Measurements from ENCODE around the gene POPDC2. TPM values are rescaled to one million over a fixed set of nuclear protein-coding genes. Genes with fewer than 3 reads are reported as not detected.

Gene POPDC2
- total RNA-seq, 2 donors from 2014 or later = 0.78 to 0.99 TPM

DNA sequence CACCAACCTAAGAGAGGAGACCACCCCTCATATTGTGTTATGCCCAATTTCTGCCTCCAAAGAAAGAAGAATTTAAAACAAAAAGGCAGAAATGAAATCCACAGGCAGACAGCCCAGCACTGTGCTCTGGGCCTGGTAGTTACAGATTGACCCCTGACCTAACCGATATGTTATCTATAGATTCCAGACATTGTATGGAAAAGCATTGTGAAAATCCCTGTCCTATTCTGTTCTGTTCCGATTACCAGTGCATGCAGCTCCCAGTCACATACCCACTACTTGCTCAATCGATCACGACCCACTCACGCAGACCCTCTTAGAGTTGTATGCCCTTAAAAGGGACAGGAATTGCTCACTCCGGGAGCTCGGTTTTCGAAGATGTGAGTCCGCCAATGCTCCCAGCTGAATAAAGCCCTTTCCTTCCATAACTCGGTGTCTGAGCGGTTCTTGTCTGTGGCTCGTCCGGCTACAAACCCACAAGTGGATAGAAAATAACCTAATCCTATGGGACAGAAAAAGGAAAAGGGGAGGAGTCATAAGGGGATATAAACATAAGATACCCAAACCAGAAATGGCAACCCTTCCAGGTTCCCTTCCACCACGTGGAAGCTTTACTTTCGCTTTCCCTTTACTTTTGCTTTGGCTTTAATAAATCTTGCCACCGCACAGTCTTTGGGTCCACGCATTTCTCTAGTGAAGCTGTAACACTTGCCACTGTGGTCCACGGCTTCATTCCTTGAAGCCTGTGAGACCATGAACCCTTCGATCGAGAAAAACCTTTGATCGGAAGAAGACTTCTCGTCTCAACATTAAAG lies 40.7 kb upstream of the POPDC2 start:
- Histone ChIP-seq H3K4me3 (no peak overlapping the region), H3K27ac (peak overlapping the region in 1 of 4 donors; percentile 66), H3K9me3 (no peaks in the 10 kb centered on the region), H3K36me3 (replicated peaks in 1 of 2; ENCODE audit: insufficient read depth in 1 of 2, low read depth in 2 of 2) (no peaks in the 10 kb centered on the region), H3K4me1 (peaks cover 24% of the 10 kb centered on the region), H3K27me3 (no peaks in the 10 kb centered on the region)
- ATAC-seq (no peak), DNase-seq (no peak)
- WGBS, 2 donors = 82 to 87% methylated on average over 22 of the region's 22 CpGs
- intact Hi-C loops (cut with DNase I) = no loop called here
- no peak for TF ChIP-seq POLR2A (IDR thresholded peaks at IDR 0.05)
- TF ChIP-seq, protein P1, sequence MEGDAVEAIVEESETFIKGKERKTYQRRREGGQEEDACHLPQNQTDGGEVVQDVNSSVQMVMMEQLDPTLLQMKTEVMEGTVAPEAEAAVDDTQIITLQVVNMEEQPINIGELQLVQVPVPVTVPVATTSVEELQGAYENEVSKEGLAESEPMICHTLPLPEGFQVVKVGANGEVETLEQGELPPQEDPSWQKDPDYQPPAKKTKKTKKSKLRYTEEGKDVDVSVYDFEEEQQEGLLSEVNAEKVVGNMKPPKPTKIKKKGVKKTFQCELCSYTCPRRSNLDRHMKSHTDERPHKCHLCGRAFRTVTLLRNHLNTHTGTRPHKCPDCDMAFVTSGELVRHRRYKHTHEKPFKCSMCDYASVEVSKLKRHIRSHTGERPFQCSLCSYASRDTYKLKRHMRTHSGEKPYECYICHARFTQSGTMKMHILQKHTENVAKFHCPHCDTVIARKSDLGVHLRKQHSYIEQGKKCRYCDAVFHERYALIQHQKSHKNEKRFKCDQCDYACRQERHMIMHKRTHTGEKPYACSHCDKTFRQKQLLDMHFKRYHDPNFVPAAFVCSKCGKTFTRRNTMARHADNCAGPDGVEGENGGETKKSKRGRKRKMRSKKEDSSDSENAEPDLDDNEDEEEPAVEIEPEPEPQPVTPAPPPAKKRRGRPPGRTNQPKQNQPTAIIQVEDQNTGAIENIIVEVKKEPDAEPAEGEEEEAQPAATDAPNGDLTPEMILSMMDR (IDR thresholded peaks at IDR 0.05) = no peak

DNA sequence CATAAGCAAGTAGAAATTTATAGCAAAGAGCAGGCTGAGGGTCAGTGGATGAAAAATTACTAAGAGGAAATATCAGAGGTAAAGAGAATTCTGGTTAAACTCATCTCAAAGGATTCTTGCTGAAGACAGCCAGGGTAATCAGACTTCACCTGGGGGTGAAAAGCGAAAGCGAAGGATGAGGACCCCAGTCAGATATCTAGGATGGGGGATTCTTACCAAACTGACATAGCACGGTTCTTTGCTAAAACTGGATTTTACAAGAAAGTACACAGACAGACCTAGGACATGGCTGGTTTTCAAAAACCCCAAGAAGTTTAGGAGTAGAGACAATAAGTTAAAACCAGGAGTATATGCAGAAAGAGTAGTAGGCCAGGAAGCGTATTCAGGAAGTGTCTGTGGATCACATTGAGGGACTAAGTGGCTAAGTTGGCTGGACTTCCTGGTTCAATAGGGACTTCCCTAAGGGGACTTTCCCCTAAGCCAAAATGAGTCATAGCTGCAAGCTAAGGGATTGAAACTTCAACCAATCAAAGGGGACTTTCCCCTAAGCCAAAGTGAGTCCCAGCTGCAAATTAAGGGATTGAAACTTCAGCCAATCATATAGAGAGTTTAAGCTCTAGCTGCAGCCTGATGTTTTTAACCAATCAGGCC lies 40.0 kb upstream of the POPDC2 start:
- peak in 1 of 3 donors; percentile 21 for TF ChIP-seq POLR2A (IDR thresholded peaks at IDR 0.05)
- TF ChIP-seq, protein P1 (IDR thresholded peaks at IDR 0.05) = no peak
- intact Hi-C loops (cut with DNase I) = no loop called here
- H3K27ac ChIP-seq = peak overlapping the region in 1 of 4 donors; percentile 66
- no peaks in the 10 kb centered on the region for H3K36me3 ChIP-seq (replicated peaks in 1 of 2; ENCODE audit: insufficient read depth in 1 of 2, low read depth in 2 of 2)
- H3K4me3 ChIP-seq = no peak overlapping the region
- peaks cover 24% of the 10 kb centered on the region for H3K4me1 ChIP-seq
- H3K27me3 ChIP-seq = no peaks in the 10 kb centered on the region
- ATAC-seq = no peak
- DNase-seq = peak in 3 of 4 donors; percentile 6 to 73 (median 17)
- no peaks in the 10 kb centered on the region for H3K9me3 ChIP-seq
- 82 to 83% methylated on average over 4 of the region's 4 CpGs for WGBS, 2 donors

DNA sequence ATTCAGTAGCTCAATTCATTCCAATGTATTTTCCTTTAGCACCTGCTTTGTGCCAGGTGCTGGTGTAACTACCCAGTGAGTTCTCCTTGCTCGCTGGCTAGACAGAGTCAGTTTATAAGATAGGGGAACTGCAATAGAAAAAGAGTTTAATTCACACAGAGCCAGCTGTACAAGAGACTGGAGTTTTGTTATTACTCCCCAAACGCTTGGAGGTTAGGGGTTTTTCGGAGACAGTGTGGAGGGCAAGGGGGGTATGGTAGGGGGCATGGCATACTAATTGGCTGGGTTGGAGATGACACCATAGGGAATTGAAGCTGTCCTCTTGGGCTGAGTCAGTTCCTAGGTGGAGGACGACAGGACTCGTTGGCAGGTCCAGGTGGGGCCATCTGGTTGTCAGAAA lies 37.0 kb upstream of the POPDC2 start:
- no peak overlapping the region for H3K27ac ChIP-seq
- no peak for ATAC-seq
- H3K36me3 ChIP-seq (replicated peaks in 1 of 2; ENCODE audit: insufficient read depth in 1 of 2, low read depth in 2 of 2) = no peaks in the 10 kb centered on the region
- no peak overlapping the region for H3K4me3 ChIP-seq
- no peaks in the 10 kb centered on the region for H3K9me3 ChIP-seq
- DNase-seq = no peak
- WGBS, 2 donors = 75 to 85% methylated on average over 5 of the region's 5 CpGs
- no peaks in the 10 kb centered on the region for H3K27me3 ChIP-seq
- intact Hi-C loops (cut with DNase I) = no loop called here
- H3K4me1 ChIP-seq = peaks cover 1% of the 10 kb centered on the region
- no peak for TF ChIP-seq POLR2A (IDR thresholded peaks at IDR 0.05)
- TF ChIP-seq, protein P1 (IDR thresholded peaks at IDR 0.05) = no peak

DNA sequence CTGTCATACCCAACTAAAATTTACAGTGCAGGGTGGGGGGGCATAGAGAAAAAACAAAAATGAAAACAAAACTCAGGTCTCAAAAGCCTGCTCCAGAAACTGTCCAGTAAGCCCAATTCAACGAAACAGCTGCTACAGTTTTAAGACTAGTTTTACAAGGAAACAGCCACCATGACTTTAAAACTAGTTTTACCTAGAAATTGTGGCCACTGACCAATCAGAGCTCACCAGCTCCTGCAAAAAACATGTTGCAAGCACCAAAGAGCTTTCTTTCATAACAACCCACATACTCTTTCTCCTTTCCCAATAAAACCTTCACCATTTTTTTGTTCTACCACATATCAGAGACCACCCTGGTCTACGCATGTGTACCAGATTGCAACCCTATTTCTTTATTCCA lies 35.1 kb upstream of the POPDC2 start:
- ATAC-seq (no peak), DNase-seq (peak in 1 of 4 donors; percentile 6)
- Histone ChIP-seq H3K27me3 (no peaks in the 10 kb centered on the region), H3K36me3 (replicated peaks in 1 of 2; ENCODE audit: insufficient read depth in 1 of 2, low read depth in 2 of 2) (no peaks in the 10 kb centered on the region), H3K27ac (no peak overlapping the region), H3K4me1 (no peaks in the 10 kb centered on the region), H3K9me3 (no peaks in the 10 kb centered on the region), H3K4me3 (no peak overlapping the region)
- WGBS, 2 donors = 93 to 96% methylated on average over 2 of the region's 2 CpGs
- intact Hi-C loops (cut with DNase I) = no loop called here
- TF ChIP-seq, protein P1 (IDR thresholded peaks at IDR 0.05) = no peak
- no peak for TF ChIP-seq POLR2A (IDR thresholded peaks at IDR 0.05)

Data from body of pancreas (tissue), 4 donors.